Small intestine (tissue), 7 donors: ENCODE data around the gene SLC15A1. TPM values are rescaled to one million over a fixed set of nuclear protein-coding genes. Genes with fewer than 3 reads are reported as not detected.
A peak's percentile ranks its signal among the peaks of the same experiment; 100 is the strongest.

Experiments
- DNase-seq, 2 donors: peaks; one replicate each; pipeline versions ENCODE4 v3.0.0 to v3.0.0-alpha.2; 2013
- FAIRE-seq: peaks from 2 replicates; lab custom pipeline; 2012; peaks lifted over from hg19 to GRCh38; lab: Jason Lieb, UNC
- H3K27ac ChIP-seq, 3 donors: one replicate each; pipeline ENCODE4 v1.5.1; 2013; ENCODE audit warnings: low read length in 2 of 3, mild to moderate bottlenecking in 2 of 3, control low read depth in 1 of 3, inconsistent platforms in 1 of 3, low read depth in 1 of 3, moderate library complexity in 1 of 3
- H3K27me3 ChIP-seq, 3 donors: one replicate each; pipeline ENCODE4 v1.6.1; 2013; ENCODE audit warnings: low read length in 3 of 3, inconsistent platforms in 1 of 3; ENCODE audit not compliant: control insufficient read depth in 3 of 3, insufficient read depth in 3 of 3
- H3K36me3 ChIP-seq, 3 donors: one replicate each; pipeline ENCODE4 v1.6.1; 2013; ENCODE audit warnings: low read length in 3 of 3, inconsistent platforms in 1 of 3, low read depth in 1 of 3, mild to moderate bottlenecking in 1 of 3, moderate library complexity in 1 of 3; ENCODE audit not compliant: control insufficient read depth in 3 of 3, insufficient read depth in 2 of 3
- H3K4me1 ChIP-seq, 3 donors: one replicate each; pipeline ENCODE4 v1.6.1; 2013; ENCODE audit warnings: low read length in 2 of 3, inconsistent platforms in 1 of 3, low read depth in 1 of 3, mild to moderate bottlenecking in 1 of 3, moderate library complexity in 1 of 3; ENCODE audit not compliant: control insufficient read depth in 3 of 3, insufficient read depth in 2 of 3
- H3K4me3 ChIP-seq, 3 donors: one replicate each; pipeline ENCODE4 v1.5.1; 2013; ENCODE audit warnings: low read length in 3 of 3, control low read depth in 1 of 3, inconsistent platforms in 1 of 3, low read depth in 1 of 3, mild to moderate bottlenecking in 1 of 3, moderate library complexity in 1 of 3
- H3K9me3 ChIP-seq, 2 donors: one replicate each; pipeline ENCODE4 v1.6.1; 2013; ENCODE audit warnings: low read depth in 1 of 2, low read length in 1 of 2; ENCODE audit not compliant: control insufficient read depth in 2 of 2, insufficient read depth in 1 of 2
- WGBS, 3 donors: extraction: QIAGEN DNeasy Blood & Tissue Kit; methylation state at CpG; one replicate each; pipeline ENCODE4 v1.1.7; 2013; 5-methylcytosine and 5-hydroxymethylcytosine counted together
- polyA plus RNA-seq, 4 donors: library from polyadenylated mRNA; stranded (reverse) in 3 of 4; unstranded in 1 of 4; fragments of 200-250 nt in 3 of 4; fragments of 120-200 nt in 1 of 4; gene quantifications; one replicate each; pipeline versions ENCODE4 v1.2.1 to v1.2.3, GENCODE V29; 2013
- donor health status: healthy with polysubstance abuse.
- donor health status: control.
- donor health status: control.
- donor health status: Bipolar disorder and iron deficiency.
- donor health status: healthy.

SLC15A1 gene
- polyA plus RNA-seq, 4 donors, result 36.9 to 422 (median 281) TPM

GRCh38 chr13:98730441-98730840, 22.0 kb downstream of the SLC15A1 start:
- DNase-seq (no peak), FAIRE-seq (no peak)
- H3K27me3 ChIP-seq, result no peaks in the 10 kb centered on the region
- H3K4me1 ChIP-seq, result peaks cover 0 to 40% (median 8%) of the 10 kb centered on the region in 3 donors
- H3K27ac ChIP-seq, result peak overlapping the region in 1 of 3 donors; percentile 87
- no peak overlapping the region for H3K4me3 ChIP-seq
- H3K36me3 ChIP-seq, result peaks cover 0 to 56% (median 4%) of the 10 kb centered on the region in 3 donors
- peaks cover 0 to 21% of the 10 kb centered on the region in 2 donors for H3K9me3 ChIP-seq
- WGBS, 3 donors, result 94 to 96% (median 95%) methylated on average over 23 of the region's 23 CpGs

DNA sequence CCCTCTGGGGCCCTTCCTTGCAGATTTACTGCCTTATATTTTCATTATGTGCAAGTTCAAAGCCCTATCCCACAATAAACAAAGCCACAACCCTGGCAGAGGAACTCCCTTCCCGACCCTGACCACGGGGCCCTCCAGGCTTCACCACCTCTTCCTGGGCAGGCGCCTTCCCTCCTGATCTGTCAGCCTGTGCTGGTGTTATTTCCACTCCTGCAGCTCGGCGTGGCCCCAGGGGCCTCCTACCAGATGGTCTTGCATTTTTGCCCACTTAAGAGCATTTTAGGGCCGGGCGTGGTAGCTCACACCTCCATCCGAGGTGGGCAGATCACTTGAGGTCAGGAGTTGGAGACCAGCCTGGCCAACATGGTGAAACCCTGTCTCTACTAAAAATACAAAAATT, 22.8 kb downstream of the SLC15A1 start:
- peaks cover 0 to 64% (median 4%) of the 10 kb centered on the region in 3 donors for H3K36me3 ChIP-seq
- 60 to 78% (median 77%) methylated on average over 8 of the region's 8 CpGs for WGBS, 3 donors
- peaks cover 0 to 40% (median 8%) of the 10 kb centered on the region in 3 donors for H3K4me1 ChIP-seq
- peaks cover 0 to 21% of the 10 kb centered on the region in 2 donors for H3K9me3 ChIP-seq
- H3K27me3 ChIP-seq, result no peaks in the 10 kb centered on the region
- no peak overlapping the region for H3K4me3 ChIP-seq
- H3K27ac ChIP-seq, result peak overlapping the region in 1 of 3 donors; percentile 31
- no peak for FAIRE-seq
- no peak for DNase-seq

GRCh38 chr13:98722958-98723357, 29.5 kb downstream of the SLC15A1 start:
- no peak for FAIRE-seq
- 45 to 68% (median 53%) methylated on average over 3 of the region's 3 CpGs for WGBS, 3 donors
- no peaks in the 10 kb centered on the region for H3K27me3 ChIP-seq
- H3K9me3 ChIP-seq, result no peaks in the 10 kb centered on the region
- peaks cover 0 to 6% (median 0%) of the 10 kb centered on the region in 3 donors for H3K4me1 ChIP-seq
- H3K4me3 ChIP-seq, result no peak overlapping the region
- DNase-seq, result peak; percentile 30 to 64
- no peak overlapping the region for H3K27ac ChIP-seq
- H3K36me3 ChIP-seq, result peaks cover 0 to 67% (median 3%) of the 10 kb centered on the region in 3 donors

- H3K4me1 ChIP-seq, result peaks cover 0 to 6% (median 0%) of the 10 kb centered on the region in 3 donors
- FAIRE-seq, result no peak
- DNase-seq, result no peak
- peaks cover 0 to 61% (median 6%) of the 10 kb centered on the region in 3 donors for H3K36me3 ChIP-seq
- H3K27me3 ChIP-seq, result no peaks in the 10 kb centered on the region
- H3K4me3 ChIP-seq, result no peak overlapping the region
- 91 to 94% (median 94%) methylated on average over 11 of the region's 11 CpGs for WGBS, 3 donors
- no peak overlapping the region for H3K27ac ChIP-seq
- H3K9me3 ChIP-seq, result no peaks in the 10 kb centered on the region
These were observed 30.5 kb downstream of the SLC15A1 start for GRCh38 chr13:98721825-98722510.

DNA sequence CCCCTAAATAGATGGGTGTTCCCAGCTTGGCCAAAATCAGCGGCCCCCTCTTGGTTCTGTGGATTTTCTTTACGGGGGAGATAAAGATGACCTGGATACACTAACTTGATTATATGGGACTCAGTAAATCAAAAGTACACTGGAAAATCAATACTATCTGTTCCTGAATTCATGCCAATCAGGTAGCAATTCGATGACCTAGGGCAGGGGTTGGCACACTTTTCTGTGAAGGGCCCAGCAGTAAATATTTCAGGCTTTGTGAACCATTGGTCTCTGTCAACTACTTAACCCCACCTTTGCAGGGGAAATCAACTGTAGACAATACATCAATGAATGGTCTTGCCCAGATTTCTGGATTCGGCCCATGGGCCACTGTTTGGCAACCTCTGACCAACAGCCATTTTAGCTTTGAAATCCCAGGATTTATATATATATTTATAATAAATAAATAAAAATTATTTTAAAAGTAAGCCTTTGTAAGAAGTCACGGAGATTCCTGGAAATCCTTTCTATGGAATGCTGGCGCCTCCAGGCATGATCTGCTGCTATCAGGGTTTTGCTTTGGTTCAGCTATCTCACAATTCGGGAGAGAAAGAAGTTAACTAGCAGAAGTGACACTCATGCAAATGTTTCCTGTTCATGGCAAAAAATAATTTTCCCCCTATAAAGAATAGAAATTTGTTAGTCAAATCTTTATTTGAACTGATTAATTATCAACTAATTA, 32.8 kb downstream of the SLC15A1 start:
- 79 to 86% (median 82%) methylated on average over 7 of the region's 7 CpGs for WGBS, 3 donors
- no peaks in the 10 kb centered on the region for H3K27me3 ChIP-seq
- no peak overlapping the region for H3K4me3 ChIP-seq
- no peaks in the 10 kb centered on the region for H3K9me3 ChIP-seq
- H3K27ac ChIP-seq, result no peak overlapping the region
- FAIRE-seq (no peak), DNase-seq (no peak)
- H3K36me3 ChIP-seq, result peaks cover 0 to 48% (median 9%) of the 10 kb centered on the region in 3 donors
- H3K4me1 ChIP-seq, result peaks cover 0 to 6% (median 0%) of the 10 kb centered on the region in 3 donors

DNA sequence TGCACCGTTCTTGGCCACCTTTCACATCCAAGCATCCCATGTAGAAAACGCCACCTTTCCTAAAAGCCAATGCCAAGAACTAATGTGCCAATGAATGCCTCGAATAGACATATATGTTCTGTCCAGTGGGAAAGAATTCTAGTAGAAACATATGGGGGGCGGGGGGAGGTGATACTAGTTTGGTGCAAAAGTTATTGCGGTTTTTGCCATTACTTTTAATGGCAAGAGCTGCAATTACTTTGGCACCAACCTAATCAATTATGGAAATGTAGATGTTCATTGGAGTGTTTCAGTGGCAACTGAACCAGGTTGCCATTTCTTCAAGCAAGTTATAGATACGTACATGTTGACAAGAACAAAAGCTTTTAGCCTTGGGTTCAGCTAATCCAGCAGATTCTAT, 34.6 kb downstream of the SLC15A1 start:
- 91 to 96% (median 91%) methylated on average over 6 of the region's 6 CpGs for WGBS, 3 donors
- no peak for FAIRE-seq
- H3K9me3 ChIP-seq, result no peaks in the 10 kb centered on the region
- H3K36me3 ChIP-seq, result peaks cover 0 to 44% (median 9%) of the 10 kb centered on the region in 3 donors
- H3K4me3 ChIP-seq, result no peak overlapping the region
- H3K27ac ChIP-seq, result no peak overlapping the region
- no peak for DNase-seq
- no peaks in the 10 kb centered on the region for H3K4me1 ChIP-seq
- H3K27me3 ChIP-seq, result no peaks in the 10 kb centered on the region

GRCh38 chr13:98717256-98717655, 35.2 kb downstream of the SLC15A1 start:
- no peaks in the 10 kb centered on the region for H3K27me3 ChIP-seq
- 49 to 70% (median 67%) methylated on average over 5 of the region's 5 CpGs for WGBS, 3 donors
- no peak overlapping the region for H3K27ac ChIP-seq
- no peaks in the 10 kb centered on the region for H3K9me3 ChIP-seq
- no peak for DNase-seq
- no peaks in the 10 kb centered on the region for H3K4me1 ChIP-seq
- no peak for FAIRE-seq
- H3K36me3 ChIP-seq, result peaks cover 0 to 43% (median 9%) of the 10 kb centered on the region in 3 donors
- no peak overlapping the region for H3K4me3 ChIP-seq

DNA sequence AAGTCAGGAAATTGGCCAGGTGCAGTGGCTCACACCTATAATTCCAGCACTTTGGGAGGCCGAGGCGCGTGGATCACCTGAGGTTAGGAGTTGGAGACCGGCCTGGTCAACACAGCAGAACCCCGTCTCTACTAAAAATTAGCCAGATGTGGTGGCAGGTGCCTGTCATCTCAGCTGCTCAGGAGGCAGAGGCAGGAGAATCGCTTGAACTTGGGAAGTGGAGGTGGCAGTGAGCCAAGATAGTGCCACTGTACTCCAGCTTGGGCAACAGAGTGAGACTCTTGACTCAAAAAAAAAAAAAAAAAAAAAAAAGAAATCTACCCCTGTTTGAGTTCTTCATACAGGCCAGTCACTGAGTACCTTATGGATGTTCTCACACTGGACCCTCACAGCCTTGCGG, 42.0 kb downstream of the SLC15A1 start:
- Histone ChIP-seq H3K4me1 (peaks cover 0 to 4% (median 0%) of the 10 kb centered on the region in 3 donors), H3K27ac (no peak overlapping the region), H3K4me3 (no peak overlapping the region), H3K36me3 (peaks cover 0 to 54% (median 10%) of the 10 kb centered on the region in 3 donors), H3K27me3 (no peaks in the 10 kb centered on the region), H3K9me3 (no peaks in the 10 kb centered on the region)
- DNase-seq (no peak), FAIRE-seq (no peak)
- 75 to 88% (median 82%) methylated on average over 7 of the region's 7 CpGs for WGBS, 3 donors
